DMS153 (cell line): ENCODE data around the gene NDUFA8.

Experiments
- DNase-seq: peaks from one replicate; lab custom pipeline; 2025; lab: John Stamatoyannopoulos, UW

The NDUFA8 gene

GRCh38 chr9:122097679-122098315 lies 61.8 kb downstream of the NDUFA8 start:
- no peak for DNase-seq

DNA sequence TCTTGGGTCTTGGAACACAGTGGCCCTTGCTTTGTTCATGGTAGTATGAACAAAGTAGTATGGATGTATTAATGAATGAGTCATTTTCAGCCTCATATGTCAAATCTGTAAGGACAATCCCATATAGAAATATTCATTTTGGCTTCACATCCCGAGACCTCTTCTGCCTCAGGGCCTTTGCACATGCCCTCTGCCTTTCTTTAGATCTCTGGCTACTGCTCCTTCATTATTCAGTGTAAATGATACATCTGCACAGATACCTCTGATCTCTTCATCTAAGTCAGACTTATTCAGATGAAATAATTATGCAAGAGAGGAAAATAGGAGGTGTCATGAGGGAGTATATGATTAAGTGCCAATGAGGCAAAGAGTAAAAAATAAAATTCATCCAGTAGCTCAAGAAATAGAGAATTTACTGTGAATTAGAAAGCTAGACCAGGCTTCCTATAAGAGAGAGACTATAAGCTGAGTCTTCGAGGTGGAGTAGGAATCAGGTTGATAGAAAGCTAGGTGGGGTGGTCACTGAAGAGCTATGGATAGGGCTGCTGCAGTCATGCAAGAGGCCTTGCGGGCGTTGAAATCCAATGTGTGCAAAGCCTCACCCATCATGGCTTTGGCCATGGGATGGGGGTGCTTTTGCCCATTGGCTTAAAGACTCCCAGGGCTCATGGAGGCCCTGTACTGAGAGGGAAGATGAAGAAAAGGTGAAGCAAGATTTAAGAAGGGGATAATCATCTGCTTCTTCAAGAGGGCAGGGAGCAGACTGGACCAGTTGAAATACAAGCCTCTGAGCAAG lies 62.8 kb downstream of the NDUFA8 start:
- no peak for DNase-seq

DNA sequence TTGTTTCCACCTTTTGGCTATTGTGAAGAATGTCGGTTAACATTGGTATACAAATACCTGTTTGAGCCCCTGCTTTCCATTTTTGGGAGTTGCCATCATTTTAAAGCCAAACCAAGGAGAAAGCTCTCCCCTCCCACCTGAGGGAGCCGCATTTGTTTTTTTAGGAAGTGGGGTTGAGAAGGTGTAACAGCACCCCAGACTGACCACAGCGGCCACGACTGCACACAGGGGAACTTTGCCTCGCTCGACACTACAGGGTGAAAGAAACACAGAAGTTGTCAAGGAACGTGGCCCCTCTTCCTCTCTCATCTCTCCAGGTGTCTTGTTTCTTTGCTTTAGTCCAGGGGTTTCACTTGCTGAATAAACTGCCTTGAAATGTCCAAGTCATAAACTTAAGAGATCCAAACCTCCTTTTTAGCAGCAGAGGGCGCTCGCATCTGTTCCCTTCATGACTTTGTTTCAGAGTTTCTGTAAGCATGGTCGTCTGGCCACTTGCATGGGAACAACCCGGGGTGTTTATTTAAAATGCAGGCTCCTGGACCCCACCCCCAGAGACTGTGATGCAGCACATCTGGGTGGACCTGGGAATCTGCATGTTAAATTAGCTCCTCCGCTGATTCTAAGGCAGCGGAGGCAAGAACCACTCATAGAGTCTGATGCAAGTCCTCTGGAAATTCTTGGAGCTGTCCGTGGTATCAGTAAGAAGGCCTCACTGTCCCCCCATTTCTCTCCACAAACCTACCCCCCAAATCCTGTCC lies 64.4 kb downstream of the NDUFA8 start:
- no peak for DNase-seq
